Adipocyte (in vitro differentiated cells): ENCODE measurements around the gene WDR83.
"Not testable (repeated sequence)": the region's sequence is repeated elsewhere in the genome, so short reads cannot be mapped to it uniquely, and the experiment has no call there.

Experiments
- DNase-seq: peaks from one replicate; pipeline ENCODE4 v3.0.0-alpha.2; 2015; ENCODE audit warnings: low read depth
- H3K27me3 ChIP-seq: replicated peaks from 2 replicates; pipeline ENCODE4 v1.7.0; 2013; ENCODE audit warnings: mild to moderate bottlenecking, low read length, moderate library complexity; ENCODE audit not compliant: control insufficient read depth, insufficient read depth
- H3K36me3 ChIP-seq: 2 replicates; pipeline ENCODE4 v1.7.0; 2013; ENCODE audit warnings: low read length, mild to moderate bottlenecking, moderate library complexity; ENCODE audit not compliant: control insufficient read depth, insufficient read depth, severe bottlenecking
- H3K4me1 ChIP-seq: 2 replicates; pipeline ENCODE4 v1.7.0; 2013; ENCODE audit warnings: mild to moderate bottlenecking, low read length, moderate library complexity; ENCODE audit not compliant: control insufficient read depth, insufficient read depth
- H3K4me3 ChIP-seq: 2 replicates; pipeline ENCODE4 v1.7.0; 2013; ENCODE audit warnings: mild to moderate bottlenecking, low read length, moderate library complexity
- H3K9ac ChIP-seq: 2 replicates; pipeline ENCODE4 v1.7.0; 2013; ENCODE audit warnings: mild to moderate bottlenecking, low read length, moderate library complexity
- H3K9me3 ChIP-seq: 2 replicates; pipeline ENCODE4 v1.7.0; 2013; ENCODE audit warnings: mild to moderate bottlenecking, low read length, moderate library complexity; ENCODE audit not compliant: control insufficient read depth

Gene WDR83, protein sequence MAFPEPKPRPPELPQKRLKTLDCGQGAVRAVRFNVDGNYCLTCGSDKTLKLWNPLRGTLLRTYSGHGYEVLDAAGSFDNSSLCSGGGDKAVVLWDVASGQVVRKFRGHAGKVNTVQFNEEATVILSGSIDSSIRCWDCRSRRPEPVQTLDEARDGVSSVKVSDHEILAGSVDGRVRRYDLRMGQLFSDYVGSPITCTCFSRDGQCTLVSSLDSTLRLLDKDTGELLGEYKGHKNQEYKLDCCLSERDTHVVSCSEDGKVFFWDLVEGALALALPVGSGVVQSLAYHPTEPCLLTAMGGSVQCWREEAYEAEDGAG

DNA sequence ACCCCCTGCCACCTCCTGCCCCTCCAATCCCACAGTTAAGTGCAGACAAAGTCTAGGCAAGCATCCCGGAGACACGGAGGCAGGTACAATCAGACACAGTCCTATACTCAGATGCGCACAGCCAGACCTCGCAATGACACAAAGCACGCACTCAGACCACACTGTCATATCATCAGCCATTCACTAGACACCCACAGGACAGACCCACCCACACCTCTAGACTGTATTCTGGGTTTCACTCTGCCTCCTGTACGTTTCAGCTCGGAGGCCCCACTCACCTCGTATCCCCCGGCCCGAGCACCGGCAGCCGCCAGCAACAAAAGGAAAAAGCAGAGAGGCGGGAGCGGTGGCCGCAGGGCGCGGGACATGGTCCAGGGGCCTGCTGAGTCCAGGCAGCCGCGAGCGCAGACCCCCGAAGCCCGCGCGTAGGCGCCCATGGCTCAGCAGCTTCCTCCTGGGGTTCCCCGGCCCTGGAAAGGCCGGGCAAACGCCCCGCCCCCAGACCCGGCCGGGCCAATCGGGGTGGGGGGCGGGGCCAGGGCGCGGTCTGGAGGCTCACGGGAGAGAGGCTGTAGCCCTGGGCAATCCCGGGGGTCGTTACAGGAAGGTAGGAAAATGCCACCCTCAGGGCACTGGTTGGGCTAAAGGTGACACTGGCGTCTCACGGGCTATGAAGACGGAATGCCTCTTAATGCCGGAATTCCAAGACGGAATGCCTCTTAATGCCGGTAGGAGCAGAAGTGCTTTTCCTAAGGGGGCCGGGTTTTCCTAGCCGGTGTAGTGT, at the start of gene WDR83, which contains the start of gene MAN2B1:
Gene WDR83, plus strand, starts transcription at position 543 of the 784 bp plus-strand sequence. CDS start 2,984 bp downstream, outside the sequence.
Gene MAN2B1, minus strand, starts transcription at position 478 of the 784 bp plus-strand sequence. Its CDS starts 41 bp downstream, at position 437.
- Histone ChIP-seq H3K9ac (peak within 1 kb of the TSS; percentile 89), H3K36me3 (peaks cover 27% of the 10 kb centered on the region), H3K4me1 (peaks cover 36% of the 10 kb centered on the region), H3K27me3 (no peaks in the 10 kb centered on the region), H3K9me3 (no peaks in the 10 kb centered on the region), H3K4me3 (peak within 1 kb of the TSS; percentile 88)
- DNase-seq: peak; percentile 93

DNA sequence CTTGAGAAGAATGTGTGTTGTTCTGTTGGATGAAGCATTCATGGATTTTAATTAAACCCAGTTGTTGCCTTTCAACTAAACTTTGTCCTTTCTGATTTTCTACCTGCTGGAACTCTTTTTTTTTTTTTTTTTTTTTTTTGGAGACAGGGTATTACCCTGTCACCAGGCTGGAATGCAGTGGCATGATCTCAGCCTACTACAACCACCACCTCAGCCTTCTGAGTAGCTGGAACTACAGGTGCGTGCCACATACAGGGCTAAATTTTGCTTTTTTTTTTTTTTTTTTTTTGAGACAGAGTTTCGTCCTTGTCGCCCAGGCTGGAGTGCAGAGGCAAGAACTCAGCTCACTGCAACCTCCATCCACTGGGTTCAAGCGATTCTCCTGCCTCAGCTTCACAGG, 49.0 kb upstream of the WDR83 start:
- Histone ChIP-seq H3K27me3 (no peaks in the 10 kb centered on the region), H3K36me3 (peaks cover 28% of the 10 kb centered on the region)

DNA sequence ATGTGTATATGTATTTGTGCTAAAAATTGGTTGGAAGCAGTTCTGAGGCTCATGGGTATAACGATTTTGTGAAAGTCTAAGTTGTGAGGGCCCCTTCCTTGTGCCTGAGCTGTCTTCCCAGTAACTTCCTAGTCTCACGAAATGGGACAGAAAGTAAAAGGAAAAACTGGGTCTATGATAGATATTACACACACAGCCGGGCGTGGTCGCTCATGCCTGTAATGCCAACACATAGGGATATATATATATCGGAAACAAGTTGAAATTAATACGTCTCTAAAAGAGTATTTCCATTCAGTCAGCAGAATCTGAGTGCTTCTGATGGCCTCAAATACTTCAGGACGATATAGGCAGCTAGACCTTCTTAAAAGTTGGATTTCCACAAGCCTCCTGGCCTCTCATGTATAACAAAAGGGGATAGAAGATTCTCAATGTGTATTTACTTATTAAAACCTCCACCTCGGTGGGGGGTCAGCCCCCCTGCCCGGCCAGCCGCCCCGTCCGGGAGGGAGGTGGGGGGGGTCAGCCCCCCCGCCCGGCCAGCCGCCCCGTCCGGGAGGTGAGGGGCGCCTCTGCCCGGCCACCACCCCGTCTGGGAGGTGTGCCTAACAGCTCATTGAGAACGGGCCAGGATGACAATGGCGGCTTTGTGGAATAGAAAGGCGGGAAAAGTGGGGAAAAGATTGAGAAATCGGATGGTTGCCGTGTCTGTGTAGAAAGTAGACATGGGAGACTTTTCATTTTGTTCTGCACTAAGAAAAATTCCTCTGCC, 45.2 kb upstream of the WDR83 start:
- Histone ChIP-seq H3K4me1 (peaks cover 15% of the 10 kb centered on the region), H3K36me3 (peaks cover 44% of the 10 kb centered on the region)
- not testable (repeated sequence) for H3K4me3 ChIP-seq, H3K9ac ChIP-seq, DNase-seq, H3K27me3 ChIP-seq, H3K9me3 ChIP-seq

More for the DNA sequence above, 49.0 kb upstream of the WDR83 start:
- H3K4me1 ChIP-seq: peaks cover 27% of the 10 kb centered on the region
- DNase-seq: no peak
- no peaks in the 10 kb centered on the region for H3K9me3 ChIP-seq
- no peak overlapping the region for H3K9ac ChIP-seq
- H3K4me3 ChIP-seq: no peak overlapping the region

DNA sequence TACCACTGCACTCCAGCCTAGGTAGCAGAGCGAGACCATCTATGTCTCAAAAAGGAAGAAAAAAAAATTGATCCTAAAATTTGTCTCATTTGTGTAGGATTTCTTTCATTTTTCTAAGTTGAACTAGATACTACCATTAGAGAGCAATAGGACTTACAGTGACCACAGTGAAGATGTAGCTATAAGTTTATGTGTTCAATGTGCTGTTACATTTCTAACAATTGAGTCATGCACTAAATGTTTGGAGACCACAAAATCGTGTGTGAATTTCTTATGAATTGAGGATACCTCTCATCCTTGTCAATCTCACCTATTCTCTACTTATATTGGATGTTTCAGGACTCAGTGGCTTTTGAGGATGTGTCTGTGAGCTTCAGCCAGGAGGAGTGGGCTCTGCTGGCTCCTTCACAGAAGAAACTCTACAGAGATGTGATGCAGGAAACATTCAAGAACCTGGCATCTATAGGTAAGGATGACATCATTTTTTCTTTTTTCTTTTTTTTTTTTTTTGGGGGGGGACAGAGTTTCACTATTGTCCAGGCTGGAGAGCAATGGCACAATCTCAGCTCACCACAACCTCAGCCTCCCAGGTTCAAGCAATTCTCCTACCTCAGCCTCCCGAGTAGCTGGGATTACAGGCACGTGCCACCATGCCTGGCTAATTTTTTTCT, 43.1 kb upstream of the WDR83 start:
- H3K27me3 ChIP-seq: no peaks in the 10 kb centered on the region
- DNase-seq: peak; percentile 10
- H3K9ac ChIP-seq: no peak overlapping the region
- H3K4me1 ChIP-seq: no peaks in the 10 kb centered on the region
- peaks cover 23% of the 10 kb centered on the region for H3K9me3 ChIP-seq
- H3K4me3 ChIP-seq: no peak overlapping the region
- peaks cover 59% of the 10 kb centered on the region for H3K36me3 ChIP-seq

DNA sequence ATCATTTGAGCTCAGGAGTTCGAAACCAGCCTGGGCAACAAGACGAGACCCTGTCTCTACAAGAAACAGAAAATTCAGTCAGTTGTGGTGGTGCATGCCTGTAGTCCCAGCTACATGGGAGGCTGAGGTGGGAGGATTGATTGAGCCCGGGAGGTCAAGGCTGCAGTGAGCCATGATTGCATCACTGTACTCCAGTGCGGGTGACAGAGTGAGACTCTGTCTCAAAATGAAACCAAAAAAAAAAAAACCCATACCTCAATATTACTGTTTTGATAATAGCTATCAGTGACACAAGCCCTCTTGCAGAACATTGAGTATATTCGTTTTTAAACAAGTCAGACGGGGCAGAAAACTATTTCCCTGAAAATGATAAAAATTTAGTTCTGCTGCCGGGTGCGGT, 39.6 kb upstream of the WDR83 start:
- H3K4me1 ChIP-seq: no peaks in the 10 kb centered on the region
- H3K9ac ChIP-seq: no peak overlapping the region
- DNase-seq: no peak
- peak overlapping the region; percentile 72 for H3K4me3 ChIP-seq
- peaks cover 53% of the 10 kb centered on the region for H3K9me3 ChIP-seq
- H3K27me3 ChIP-seq: no peaks in the 10 kb centered on the region
- peaks cover 80% of the 10 kb centered on the region for H3K36me3 ChIP-seq

DNA sequence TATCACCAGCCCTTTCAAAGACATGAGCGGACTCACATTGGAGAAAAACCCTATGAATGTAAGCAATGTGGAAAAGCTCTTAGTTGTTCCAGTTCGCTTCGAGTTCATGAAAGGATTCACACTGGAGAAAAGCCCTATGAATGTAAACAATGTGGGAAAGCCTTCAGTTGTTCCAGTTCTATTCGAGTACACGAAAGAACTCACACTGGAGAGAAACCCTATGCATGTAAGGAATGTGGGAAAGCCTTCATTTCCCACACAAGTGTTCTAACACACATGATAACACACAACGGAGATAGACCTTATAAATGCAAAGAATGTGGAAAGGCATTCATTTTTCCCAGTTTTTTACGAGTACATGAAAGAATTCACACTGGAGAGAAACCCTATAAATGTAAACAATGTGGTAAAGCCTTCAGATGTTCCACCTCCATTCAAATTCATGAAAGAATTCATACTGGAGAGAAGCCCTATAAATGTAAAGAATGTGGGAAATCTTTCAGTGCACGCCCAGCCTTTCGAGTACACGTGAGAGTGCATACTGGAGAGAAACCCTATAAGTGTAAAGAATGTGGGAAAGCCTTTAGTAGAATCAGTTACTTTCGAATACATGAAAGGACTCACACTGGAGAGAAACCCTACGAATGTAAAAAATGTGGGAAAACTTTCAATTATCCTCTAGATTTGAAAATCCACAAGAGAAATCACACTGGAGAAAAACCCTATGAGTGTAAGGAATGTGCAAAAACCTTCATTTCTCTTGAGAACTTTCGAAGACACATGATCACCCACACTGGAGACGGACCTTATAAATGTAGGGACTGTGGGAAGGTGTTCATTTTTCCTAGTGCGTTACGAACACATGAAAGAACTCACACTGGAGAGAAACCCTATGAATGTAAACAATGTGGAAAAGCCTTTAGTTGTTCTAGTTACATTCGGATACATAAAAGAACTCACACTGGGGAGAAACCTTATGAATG, 38.3 kb upstream of the WDR83 start:
- H3K4me3 ChIP-seq: peak overlapping the region; percentile 72

DNA sequence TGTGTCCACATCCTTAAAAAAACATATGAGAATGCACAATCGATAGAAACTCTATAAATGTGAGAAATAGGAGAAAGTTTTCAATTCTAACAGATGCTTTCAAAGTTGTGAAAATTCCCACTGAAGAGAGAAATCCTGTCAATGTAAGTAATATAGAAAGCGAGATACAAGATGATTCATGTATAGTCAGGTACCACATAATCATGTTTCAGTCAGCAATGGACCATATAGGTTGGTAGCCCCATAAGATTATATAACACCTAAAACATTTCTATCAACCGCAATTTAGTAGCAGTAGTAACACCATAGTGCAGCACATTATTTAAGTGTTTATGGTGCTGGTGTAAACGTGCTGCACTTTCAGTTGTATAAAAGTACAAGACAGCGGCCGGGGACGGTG, 37.4 kb upstream of the WDR83 start:
- DNase-seq: no peak
- no peaks in the 10 kb centered on the region for H3K27me3 ChIP-seq
- H3K9me3 ChIP-seq: peaks cover 57% of the 10 kb centered on the region
- peak overlapping the region; percentile 72 for H3K4me3 ChIP-seq
- H3K9ac ChIP-seq: no peak overlapping the region
- H3K4me1 ChIP-seq: no peaks in the 10 kb centered on the region
- peaks cover 69% of the 10 kb centered on the region for H3K36me3 ChIP-seq

More for the DNA sequence above, 38.3 kb upstream of the WDR83 start:
- DNase-seq: no peak
- Histone ChIP-seq H3K27me3 (no peaks in the 10 kb centered on the region), H3K9me3 (peaks cover 57% of the 10 kb centered on the region), H3K4me1 (no peaks in the 10 kb centered on the region), H3K36me3 (peaks cover 77% of the 10 kb centered on the region), H3K9ac (no peak overlapping the region)

DNA sequence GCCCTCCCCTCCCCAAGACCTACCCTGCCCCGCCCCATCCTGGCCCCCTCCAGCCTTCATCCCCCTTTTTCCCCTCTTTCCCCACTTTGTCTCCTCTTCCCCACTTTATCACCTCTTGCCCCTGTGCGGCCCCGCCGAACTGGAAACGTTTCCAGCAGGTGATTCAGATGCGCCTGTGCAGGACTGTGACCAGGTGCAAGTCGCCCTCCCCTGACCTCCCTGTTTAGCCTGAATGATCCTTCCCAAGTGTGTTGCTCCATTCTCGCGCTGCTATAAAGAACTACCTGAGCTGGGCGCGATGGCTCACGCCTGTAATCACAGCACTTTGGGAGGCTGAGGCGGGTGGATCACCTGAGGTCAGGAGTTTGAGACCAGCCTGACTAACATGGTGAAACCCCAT, 30.0 kb upstream of the WDR83 start:
- H3K9me3 ChIP-seq: peaks cover 6% of the 10 kb centered on the region
- no peaks in the 10 kb centered on the region for H3K36me3 ChIP-seq
- no peaks in the 10 kb centered on the region for H3K27me3 ChIP-seq
- no peak overlapping the region for H3K9ac ChIP-seq
- DNase-seq: no peak
- H3K4me3 ChIP-seq: no peak overlapping the region
- H3K4me1 ChIP-seq: peaks cover 5% of the 10 kb centered on the region

DNA sequence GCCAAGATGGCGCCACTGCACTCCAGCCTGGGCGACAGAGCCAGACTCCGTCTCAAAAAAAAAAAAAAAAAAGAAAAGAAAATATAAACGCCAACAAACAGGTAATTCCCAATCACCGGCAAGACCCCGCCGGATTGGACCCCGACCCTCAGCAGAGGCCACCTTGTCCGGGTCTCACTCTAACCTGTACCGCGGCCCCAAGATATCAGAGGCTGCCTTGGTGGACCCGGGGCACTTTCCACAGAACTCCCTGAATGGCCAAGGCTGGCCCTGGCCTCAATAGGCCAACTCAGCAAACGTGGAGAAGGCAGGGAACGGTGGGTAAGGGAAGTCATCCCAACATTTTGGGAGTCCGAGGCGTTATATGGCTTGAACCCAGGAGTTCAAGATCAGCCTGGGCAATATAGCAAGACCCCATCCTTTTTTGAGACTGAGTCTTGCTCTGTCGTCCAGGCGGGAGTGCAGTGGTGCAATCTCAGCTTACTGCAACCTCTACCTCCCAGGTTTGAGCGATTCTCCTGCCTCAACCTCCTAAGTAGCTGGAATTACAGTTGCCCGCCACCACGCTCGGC, 27.9 kb upstream of the WDR83 start:
- no peak for DNase-seq
- no peaks in the 10 kb centered on the region for H3K27me3 ChIP-seq
- no peak overlapping the region for H3K4me3 ChIP-seq
- H3K9ac ChIP-seq: no peak overlapping the region
- no peaks in the 10 kb centered on the region for H3K9me3 ChIP-seq
- peaks cover 5% of the 10 kb centered on the region for H3K4me1 ChIP-seq
- H3K36me3 ChIP-seq: no peaks in the 10 kb centered on the region
